K562 (cell line): ENCODE results near the gene ZNF586. TPM values are rescaled to one million over a fixed set of nuclear protein-coding genes. Genes with fewer than 3 reads are reported as not detected.

Experiments
- CBX1 ChIP-seq: sonication (generic); IDR thresholded peaks from 2 replicates; pipeline ENCODE4 v1.6.1; 2016; ENCODE audit warnings: antibody characterized with exemption, low read depth, mild to moderate bottlenecking
- CHAMP1 ChIP-seq: fragments of 450-650 bp; IDR thresholded peaks from 2 replicates; pipeline ENCODE4 v1.6.1; 2016; ENCODE audit warnings: mild to moderate bottlenecking
- CHD2 ChIP-seq: IDR thresholded peaks from 2 replicates; pipeline ENCODE4 v1.6.1; 2011; ENCODE audit warnings: low read depth, low read length
- DEAF1 ChIP-seq: fragments of 450-650 bp; formaldehyde crosslinking; IDR thresholded peaks from 2 replicates; pipeline ENCODE4 v1.4.0; 2020; ENCODE audit warnings: mild to moderate bottlenecking, moderate library complexity
- DMBX1 ChIP-seq: fragments of 250-450 bp; sonication (Bioruptor Pico); IDR thresholded peaks from 2 replicates; pipeline ENCODE4 v1.8.0; 2022; ENCODE audit warnings: inconsistent platforms, mild to moderate bottlenecking, moderate library complexity, borderline replicate concordance
- EZH2 ChIP-seq: IDR thresholded peaks from 2 replicates; pipeline ENCODE4 v1.6.1; 2012; ENCODE audit warnings: low read depth, mild to moderate bottlenecking, inconsistent platforms, low read length, borderline replicate concordance
- GATAD2B ChIP-seq: fragments of 450-650 bp; IDR thresholded peaks from 2 replicates; pipeline ENCODE4 v1.6.1; 2017; ENCODE audit warnings: mild to moderate bottlenecking, borderline replicate concordance
- HMG20A ChIP-seq: fragments of 450-650 bp; formaldehyde crosslinking; conservative IDR thresholded peaks from 2 replicates; pipeline ENCODE4 v1.4.0; 2020; ENCODE audit warnings: mild to moderate bottlenecking, mixed read lengths
- HNRNPUL1 ChIP-seq: fragments of 200-400 bp; formaldehyde crosslinking; IDR thresholded peaks from 2 replicates; pipeline ENCODE4 v1.6.1; 2017; ENCODE audit warnings: low read length
- NFRKB ChIP-seq: fragments of 450-650 bp; IDR thresholded peaks from 2 replicates; pipeline ENCODE4 v1.6.1; 2016; ENCODE audit warnings: low read depth
- RFX7 ChIP-seq: fragments of 250-450 bp; sonication (Bioruptor Pico); IDR thresholded peaks from 2 replicates; pipeline ENCODE4 v1.5.1; 2021; ENCODE audit warnings: mild to moderate bottlenecking
- RNF2 ChIP-seq: sonication (generic); IDR thresholded peaks from 2 replicates; pipeline ENCODE4 v1.6.1; 2016
- TRIM24 ChIP-seq, 2 experiments: fragments of 450-650 bp; IDR thresholded peaks; 2 replicates each; pipeline ENCODE4 v1.6.1; 2016
- ZBTB26 ChIP-seq: fragments of 450-650 bp; formaldehyde crosslinking; IDR thresholded peaks from 2 replicates; pipeline ENCODE4 v1.4.0; 2022; ENCODE audit warnings: missing genetic modification characterization
- ZBTB8A ChIP-seq: fragments of 450-650 bp; IDR thresholded peaks from 2 replicates; pipeline ENCODE4 v1.6.1; 2018; ENCODE audit warnings: mild to moderate bottlenecking, moderate library complexity; ENCODE audit not compliant: partially characterized antibody
- ZNF41 ChIP-seq: fragments of 250-450 bp; sonication (Bioruptor Pico); conservative IDR thresholded peaks from 2 replicates; pipeline ENCODE4 v1.4.0; 2020; ENCODE audit warnings: mild to moderate bottlenecking
- polyA plus RNA-seq, 8 experiments: library from polyadenylated mRNA; depleted of rRNA in 4 of 8; stranded (reverse) in 5 of 8; unstranded in 3 of 8; fragments of >200 nt; fragmentation: Nextera tagmentation in 2 of 8; fragmentation: Illumina TruSeq in 1 of 8; extraction: Ambion mirVana in 2 of 8; extraction: Trizol in 1 of 8; gene quantifications; 2 replicates each; pipeline versions ENCODE4 v1.2.1 to v1.2.3, GENCODE V29; 2011 to 2014; ENCODE audit warnings: inconsistent platforms in 1 of 8, missing spikeins in 1 of 8
- total RNA-seq, 7 experiments: library from RNA; depleted of rRNA in 6 of 7; stranded (reverse); fragments of >200 nt in 6 of 7; fragmentation: Illumina TruSeq in 2 of 7; extraction: Trizol in 2 of 7; gene quantifications; 2 replicates each; pipeline versions ENCODE4 v1.2.1 to v1.2.3, GENCODE V29; 2011 to 2021; ENCODE audit warnings: low replicate concordance in 1 of 7
- TF ChIP-seq, protein P1 (sequence below): fragments of 250-450 bp; sonication (Bioruptor Pico); IDR thresholded peaks from 2 replicates; pipeline ENCODE4 v1.9.0; 2021; ENCODE audit warnings: mild to moderate bottlenecking, inconsistent platforms
- TF ChIP-seq, protein P2 (sequence below): fragments of 450-650 bp; IDR thresholded peaks from 2 replicates; pipeline ENCODE4 v1.6.1; 2016; ENCODE audit warnings: missing biosample characterization, missing genetic modification characterization
- TF ChIP-seq, protein P3 (sequence below), 2 experiments: fragments of 450-650 bp in 1 of 2; sonication (generic) in 1 of 2; formaldehyde crosslinking in 1 of 2; IDR thresholded peaks in 1 of 2; conservative IDR thresholded peaks in 1 of 2; 2 replicates each; pipeline versions ENCODE4 v1.6.1 to v1.8.1; 2016 to 2023; ENCODE audit warnings: mild to moderate bottlenecking in 2 of 2, moderate library complexity in 2 of 2, inconsistent platforms in 1 of 2, missing genetic modification reagents in 1 of 2

Gene ZNF586
- total and polyA plus RNA-seq, 9 of the 15 experiments (the other 6 are each of a cell fraction or from before 2014, with no cell fraction given), result 2.5 to 12.6 (median 8.4) TPM

GRCh38 chr19:57819475-57820148, 50.1 kb downstream of the ZNF586 start (continued):
- no peak for TF ChIP-seq EZH2
- TF ChIP-seq DEAF1, result no peak
- 0 out of 2 replicates have a peak, but pooled peaks have one; percentile 48 for TF ChIP-seq CHD2
- TF ChIP-seq, protein P1, sequence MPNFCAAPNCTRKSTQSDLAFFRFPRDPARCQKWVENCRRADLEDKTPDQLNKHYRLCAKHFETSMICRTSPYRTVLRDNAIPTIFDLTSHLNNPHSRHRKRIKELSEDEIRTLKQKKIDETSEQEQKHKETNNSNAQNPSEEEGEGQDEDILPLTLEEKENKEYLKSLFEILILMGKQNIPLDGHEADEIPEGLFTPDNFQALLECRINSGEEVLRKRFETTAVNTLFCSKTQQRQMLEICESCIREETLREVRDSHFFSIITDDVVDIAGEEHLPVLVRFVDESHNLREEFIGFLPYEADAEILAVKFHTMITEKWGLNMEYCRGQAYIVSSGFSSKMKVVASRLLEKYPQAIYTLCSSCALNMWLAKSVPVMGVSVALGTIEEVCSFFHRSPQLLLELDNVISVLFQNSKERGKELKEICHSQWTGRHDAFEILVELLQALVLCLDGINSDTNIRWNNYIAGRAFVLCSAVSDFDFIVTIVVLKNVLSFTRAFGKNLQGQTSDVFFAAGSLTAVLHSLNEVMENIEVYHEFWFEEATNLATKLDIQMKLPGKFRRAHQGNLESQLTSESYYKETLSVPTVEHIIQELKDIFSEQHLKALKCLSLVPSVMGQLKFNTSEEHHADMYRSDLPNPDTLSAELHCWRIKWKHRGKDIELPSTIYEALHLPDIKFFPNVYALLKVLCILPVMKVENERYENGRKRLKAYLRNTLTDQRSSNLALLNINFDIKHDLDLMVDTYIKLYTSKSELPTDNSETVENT (CRISPR knock-in tag), result no peak; the same call in 1 of the 2 replicates
- TF ChIP-seq TRIM24 (IDR thresholded peaks at IDR 0.05), result no peak
- TF ChIP-seq HNRNPUL1, result no peak
- TF ChIP-seq, protein P2, sequence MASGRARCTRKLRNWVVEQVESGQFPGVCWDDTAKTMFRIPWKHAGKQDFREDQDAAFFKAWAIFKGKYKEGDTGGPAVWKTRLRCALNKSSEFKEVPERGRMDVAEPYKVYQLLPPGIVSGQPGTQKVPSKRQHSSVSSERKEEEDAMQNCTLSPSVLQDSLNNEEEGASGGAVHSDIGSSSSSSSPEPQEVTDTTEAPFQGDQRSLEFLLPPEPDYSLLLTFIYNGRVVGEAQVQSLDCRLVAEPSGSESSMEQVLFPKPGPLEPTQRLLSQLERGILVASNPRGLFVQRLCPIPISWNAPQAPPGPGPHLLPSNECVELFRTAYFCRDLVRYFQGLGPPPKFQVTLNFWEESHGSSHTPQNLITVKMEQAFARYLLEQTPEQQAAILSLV (tag), result no peak
- no peak; the same call in 1 of the 2 replicates for TF ChIP-seq DMBX1 (CRISPR knock-in tag)
- no peak for TF ChIP-seq ZBTB8A
- 0 out of 2 replicates have a peak, but pooled peaks have one; percentile 66 for TF ChIP-seq CBX1
- TF ChIP-seq RNF2, result no peak
- TF ChIP-seq HMG20A, result no peak
- no peak for TF ChIP-seq CHAMP1
- TF ChIP-seq GATAD2B, result peak; percentile 12; the same call in 1 of the 2 replicates
- TF ChIP-seq ZBTB26 (CRISPR knock-in tag), result no peak
- no peak for TF ChIP-seq RFX7 (CRISPR knock-in tag)
- TF ChIP-seq ZNF41, result no peak
- peak; percentile 66; the same call in 1 of the 2 replicates for TF ChIP-seq NFRKB
- TF ChIP-seq, protein P3, sequence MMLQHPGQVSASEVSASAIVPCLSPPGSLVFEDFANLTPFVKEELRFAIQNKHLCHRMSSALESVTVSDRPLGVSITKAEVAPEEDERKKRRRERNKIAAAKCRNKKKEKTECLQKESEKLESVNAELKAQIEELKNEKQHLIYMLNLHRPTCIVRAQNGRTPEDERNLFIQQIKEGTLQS (IDR thresholded peaks at IDR 0.05), result no peak
- TF ChIP-seq, protein P3 (CRISPR knock-in tag; conservative IDR thresholded peaks at IDR 0.05), result no peak
